HepG2 (cell line): ENCODE measurements around the gene PDCD2L. TPM values are rescaled to one million over a fixed set of nuclear protein-coding genes. Genes with fewer than 3 reads are reported as not detected.

Source experiments
- CHD4 ChIP-seq: fragments of 200-600 bp; sonication (generic); IDR thresholded peaks from 2 replicates; pipeline ENCODE4 v1.7.0; 2017; ENCODE audit warnings: mild to moderate bottlenecking, low read length, borderline replicate concordance
- HNF4G ChIP-seq, 2 experiments: sonication (generic) in 1 of 2; formaldehyde crosslinking in 1 of 2; IDR thresholded peaks; 2 replicates each; pipeline versions ENCODE4 v1.4.0 to v1.6.1; 2011 to 2020; ENCODE audit warnings: borderline replicate concordance in 2 of 2, low read depth in 2 of 2, mild to moderate bottlenecking in 2 of 2, low read length in 1 of 2, missing genetic modification reagents in 1 of 2, moderate library complexity in 1 of 2
- HOXA3 ChIP-seq: sonication (generic); formaldehyde crosslinking; IDR thresholded peaks from 2 replicates; pipeline ENCODE4 v1.5.0; 2020; ENCODE audit warnings: missing genetic modification reagents
- IKZF1 ChIP-seq: fragments of 450-650 bp; IDR thresholded peaks from 2 replicates; pipeline ENCODE4 v1.7.1; 2016
- MXI1 ChIP-seq: IDR thresholded peaks from 3 replicates; pipeline ENCODE4 v1.6.1; 2012; ENCODE audit warnings: low read depth, low read length, inconsistent platforms, borderline replicate concordance
- NFYB ChIP-seq: sonication (generic); formaldehyde crosslinking; IDR thresholded peaks from 2 replicates; pipeline ENCODE4 v1.4.0; 2020; ENCODE audit warnings: missing genetic modification reagents
- PAX8 ChIP-seq: sonication (generic); formaldehyde crosslinking; IDR thresholded peaks from 2 replicates; pipeline ENCODE4 v1.8.0; 2022; ENCODE audit warnings: mild to moderate bottlenecking, missing genetic modification reagents, borderline replicate concordance
- REXO4 ChIP-seq: sonication (generic); formaldehyde crosslinking; IDR thresholded peaks from 2 replicates; pipeline ENCODE4 v1.8.0; 2022; ENCODE audit warnings: missing genetic modification reagents, mild to moderate bottlenecking, borderline replicate concordance
- SATB2 ChIP-seq: sonication (generic); formaldehyde crosslinking; IDR thresholded peaks from 2 replicates; pipeline ENCODE4 v1.5.0; 2020; ENCODE audit warnings: missing genetic modification reagents
- THYN1 ChIP-seq: sonication (generic); formaldehyde crosslinking; IDR thresholded peaks from 2 replicates; pipeline ENCODE4 v1.8.1; 2023; ENCODE audit warnings: low read depth, mild to moderate bottlenecking, moderate library complexity, missing genetic modification reagents, borderline replicate concordance
- ZNF234 ChIP-seq: sonication (generic); formaldehyde crosslinking; conservative IDR thresholded peaks from 2 replicates; pipeline ENCODE4 v1.5.1; 2020; ENCODE audit warnings: mild to moderate bottlenecking, missing genetic modification reagents
- ZNF484 ChIP-seq: sonication (generic); formaldehyde crosslinking; IDR thresholded peaks from 2 replicates; pipeline ENCODE4 v1.5.1; 2020; ENCODE audit warnings: mild to moderate bottlenecking, low read depth, missing genetic modification reagents, borderline replicate concordance
- ZNF644 ChIP-seq: IDR thresholded peaks from 2 replicates; pipeline ENCODE4 v1.6.1; 2016; ENCODE audit warnings: low read depth
- polyA plus RNA-seq, 8 experiments: library from polyadenylated mRNA; depleted of rRNA in 3 of 8; stranded (reverse) in 7 of 8; unstranded in 1 of 8; fragments of >200 nt; fragmentation: Illumina TruSeq in 4 of 8; extraction: Trizol in 4 of 8; gene quantifications; 2 replicates each; pipeline versions ENCODE4 v1.2.1 to v1.2.3, GENCODE V29; 2011 to 2016; ENCODE audit warnings: low read depth in 4 of 8, missing spikeins in 1 of 8, mixed read lengths in 1 of 8; ENCODE audit not compliant: insufficient read depth in 1 of 8
- total RNA-seq, 5 experiments: library from RNA; depleted of rRNA; stranded (reverse); fragments of >200 nt; fragmentation: Illumina TruSeq; extraction: Trizol; gene quantifications; 2 replicates each; pipeline ENCODE4 v1.2.3, GENCODE V29; 2016; ENCODE audit warnings: low read depth in 1 of 5
- TF ChIP-seq, protein P1 (sequence below): sonication (generic); formaldehyde crosslinking; IDR thresholded peaks from 2 replicates; pipeline ENCODE4 v1.8.1; 2023; ENCODE audit warnings: mild to moderate bottlenecking, missing genetic modification reagents
- TF ChIP-seq, protein P2 (sequence below): sonication (generic); formaldehyde crosslinking; IDR thresholded peaks from 2 replicates; pipeline ENCODE4 v1.8.0; 2022; ENCODE audit warnings: missing genetic modification reagents, mild to moderate bottlenecking, borderline replicate concordance
- TF ChIP-seq, protein P3 (sequence below): sonication (generic); formaldehyde crosslinking; IDR thresholded peaks from 2 replicates; pipeline ENCODE4 v1.5.0; 2020; ENCODE audit warnings: mild to moderate bottlenecking, missing genetic modification reagents
- TF ChIP-seq, protein P4 (sequence below): sonication (generic); formaldehyde crosslinking; IDR thresholded peaks from 2 replicates; pipeline ENCODE4 v1.5.0; 2020; ENCODE audit warnings: missing genetic modification reagents
- TF ChIP-seq, protein P5 (sequence below): sonication (generic); formaldehyde crosslinking; IDR thresholded peaks from 2 replicates; pipeline ENCODE4 v1.4.0; 2020; ENCODE audit warnings: missing genetic modification reagents, borderline replicate concordance

PDCD2L gene
- total and polyA plus RNA-seq, 2 of the 13 experiments (the other 11 are each of a cell fraction or from before 2014, with no cell fraction given), result 29.3 to 35.2 TPM

DNA sequence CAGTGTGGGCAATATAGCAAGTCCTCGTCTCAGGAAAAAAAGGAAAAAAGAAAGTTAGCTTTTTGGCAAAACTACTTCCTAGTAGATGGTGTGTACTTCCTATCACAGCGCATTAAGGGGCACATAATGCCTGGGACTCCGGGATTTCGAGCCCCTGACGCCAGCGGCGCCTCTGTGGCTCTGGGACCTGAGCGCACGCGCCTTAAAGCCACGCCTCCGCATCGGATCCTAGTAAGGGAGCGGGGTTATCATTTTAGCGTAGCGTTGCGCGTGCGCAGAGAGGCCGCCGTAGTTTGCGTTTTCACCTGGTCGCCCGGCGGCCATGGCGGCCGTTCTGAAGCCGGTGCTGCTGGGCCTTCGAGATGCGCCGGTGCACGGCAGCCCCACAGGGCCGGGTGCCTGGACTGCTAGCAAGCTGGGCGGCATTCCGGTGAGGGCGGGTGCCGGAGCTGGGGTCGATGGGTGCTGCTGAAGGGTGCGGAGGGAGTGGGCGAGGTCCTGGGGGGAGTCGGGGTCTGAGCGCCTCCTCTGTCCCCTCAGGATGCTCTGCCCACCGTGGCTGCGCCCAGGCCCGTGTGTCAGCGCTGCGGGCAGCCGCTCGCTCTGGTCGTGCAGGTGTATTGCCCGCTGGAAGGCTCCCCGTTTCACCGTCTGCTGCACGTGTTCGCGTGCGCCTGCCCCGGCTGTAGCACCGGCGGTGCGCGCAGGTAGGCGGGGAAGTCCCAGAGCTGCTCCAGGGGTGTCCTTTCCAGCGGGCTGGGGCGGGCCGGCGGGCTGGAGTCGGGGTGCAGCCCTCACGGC, at the start of gene PDCD2L (continued):
- TF ChIP-seq, protein P1, sequence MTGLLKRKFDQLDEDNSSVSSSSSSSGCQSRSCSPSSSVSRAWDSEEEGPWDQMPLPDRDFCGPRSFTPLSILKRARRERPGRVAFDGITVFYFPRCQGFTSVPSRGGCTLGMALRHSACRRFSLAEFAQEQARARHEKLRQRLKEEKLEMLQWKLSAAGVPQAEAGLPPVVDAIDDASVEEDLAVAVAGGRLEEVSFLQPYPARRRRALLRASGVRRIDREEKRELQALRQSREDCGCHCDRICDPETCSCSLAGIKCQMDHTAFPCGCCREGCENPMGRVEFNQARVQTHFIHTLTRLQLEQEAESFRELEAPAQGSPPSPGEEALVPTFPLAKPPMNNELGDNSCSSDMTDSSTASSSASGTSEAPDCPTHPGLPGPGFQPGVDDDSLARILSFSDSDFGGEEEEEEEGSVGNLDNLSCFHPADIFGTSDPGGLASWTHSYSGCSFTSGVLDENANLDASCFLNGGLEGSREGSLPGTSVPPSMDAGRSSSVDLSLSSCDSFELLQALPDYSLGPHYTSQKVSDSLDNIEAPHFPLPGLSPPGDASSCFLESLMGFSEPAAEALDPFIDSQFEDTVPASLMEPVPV (CRISPR knock-in tag), result no peak; the same call in 1 of the 2 replicates
- TF ChIP-seq SATB2, result no peak; the same call in 1 of the 2 replicates
- peak; percentile 81 for TF ChIP-seq HOXA3 (CRISPR knock-in tag)
- TF ChIP-seq PAX8, result 0 out of 2 replicates have a peak, but pooled peaks have one; percentile 40
- TF ChIP-seq, protein P2, sequence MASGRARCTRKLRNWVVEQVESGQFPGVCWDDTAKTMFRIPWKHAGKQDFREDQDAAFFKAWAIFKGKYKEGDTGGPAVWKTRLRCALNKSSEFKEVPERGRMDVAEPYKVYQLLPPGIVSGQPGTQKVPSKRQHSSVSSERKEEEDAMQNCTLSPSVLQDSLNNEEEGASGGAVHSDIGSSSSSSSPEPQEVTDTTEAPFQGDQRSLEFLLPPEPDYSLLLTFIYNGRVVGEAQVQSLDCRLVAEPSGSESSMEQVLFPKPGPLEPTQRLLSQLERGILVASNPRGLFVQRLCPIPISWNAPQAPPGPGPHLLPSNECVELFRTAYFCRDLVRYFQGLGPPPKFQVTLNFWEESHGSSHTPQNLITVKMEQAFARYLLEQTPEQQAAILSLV, result peak; percentile 91; the same call in 1 of the 2 replicates
- TF ChIP-seq, protein P3, sequence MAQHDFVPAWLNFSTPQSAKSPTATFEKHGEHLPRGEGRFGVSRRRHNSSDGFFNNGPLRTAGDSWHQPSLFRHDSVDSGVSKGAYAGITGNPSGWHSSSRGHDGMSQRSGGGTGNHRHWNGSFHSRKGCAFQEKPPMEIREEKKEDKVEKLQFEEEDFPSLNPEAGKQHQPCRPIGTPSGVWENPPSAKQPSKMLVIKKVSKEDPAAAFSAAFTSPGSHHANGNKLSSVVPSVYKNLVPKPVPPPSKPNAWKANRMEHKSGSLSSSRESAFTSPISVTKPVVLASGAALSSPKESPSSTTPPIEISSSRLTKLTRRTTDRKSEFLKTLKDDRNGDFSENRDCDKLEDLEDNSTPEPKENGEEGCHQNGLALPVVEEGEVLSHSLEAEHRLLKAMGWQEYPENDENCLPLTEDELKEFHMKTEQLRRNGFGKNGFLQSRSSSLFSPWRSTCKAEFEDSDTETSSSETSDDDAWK (CRISPR knock-in tag), result no peak
- TF ChIP-seq ZNF644 (CRISPR knock-in tag), result no peak
- peak; percentile 40; the same call in 1 of the 2 replicates for TF ChIP-seq CHD4
- TF ChIP-seq HNF4G (IDR thresholded peaks at IDR 0.05; ENCODE audit: borderline replicate concordance, low read depth, low read length), result no peak
- peak; percentile 28; the same call in 1 of the 2 replicates for TF ChIP-seq HNF4G (CRISPR knock-in tag; IDR thresholded peaks at IDR 0.05; ENCODE audit: borderline replicate concordance, low read depth)
- TF ChIP-seq, protein P4, sequence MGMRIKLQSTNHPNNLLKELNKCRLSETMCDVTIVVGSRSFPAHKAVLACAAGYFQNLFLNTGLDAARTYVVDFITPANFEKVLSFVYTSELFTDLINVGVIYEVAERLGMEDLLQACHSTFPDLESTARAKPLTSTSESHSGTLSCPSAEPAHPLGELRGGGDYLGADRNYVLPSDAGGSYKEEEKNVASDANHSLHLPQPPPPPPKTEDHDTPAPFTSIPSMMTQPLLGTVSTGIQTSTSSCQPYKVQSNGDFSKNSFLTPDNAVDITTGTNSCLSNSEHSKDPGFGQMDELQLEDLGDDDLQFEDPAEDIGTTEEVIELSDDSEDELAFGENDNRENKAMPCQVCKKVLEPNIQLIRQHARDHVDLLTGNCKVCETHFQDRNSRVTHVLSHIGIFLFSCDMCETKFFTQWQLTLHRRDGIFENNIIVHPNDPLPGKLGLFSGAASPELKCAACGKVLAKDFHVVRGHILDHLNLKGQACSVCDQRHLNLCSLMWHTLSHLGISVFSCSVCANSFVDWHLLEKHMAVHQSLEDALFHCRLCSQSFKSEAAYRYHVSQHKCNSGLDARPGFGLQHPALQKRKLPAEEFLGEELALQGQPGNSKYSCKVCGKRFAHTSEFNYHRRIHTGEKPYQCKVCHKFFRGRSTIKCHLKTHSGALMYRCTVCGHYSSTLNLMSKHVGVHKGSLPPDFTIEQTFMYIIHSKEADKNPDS (CRISPR knock-in tag), result 0 out of 2 replicates have a peak, but pooled peaks have one; percentile 67
- no peak for TF ChIP-seq NFYB
- peak; percentile 61; the same call in 2 of the 3 replicates for TF ChIP-seq MXI1
- TF ChIP-seq, protein P5, sequence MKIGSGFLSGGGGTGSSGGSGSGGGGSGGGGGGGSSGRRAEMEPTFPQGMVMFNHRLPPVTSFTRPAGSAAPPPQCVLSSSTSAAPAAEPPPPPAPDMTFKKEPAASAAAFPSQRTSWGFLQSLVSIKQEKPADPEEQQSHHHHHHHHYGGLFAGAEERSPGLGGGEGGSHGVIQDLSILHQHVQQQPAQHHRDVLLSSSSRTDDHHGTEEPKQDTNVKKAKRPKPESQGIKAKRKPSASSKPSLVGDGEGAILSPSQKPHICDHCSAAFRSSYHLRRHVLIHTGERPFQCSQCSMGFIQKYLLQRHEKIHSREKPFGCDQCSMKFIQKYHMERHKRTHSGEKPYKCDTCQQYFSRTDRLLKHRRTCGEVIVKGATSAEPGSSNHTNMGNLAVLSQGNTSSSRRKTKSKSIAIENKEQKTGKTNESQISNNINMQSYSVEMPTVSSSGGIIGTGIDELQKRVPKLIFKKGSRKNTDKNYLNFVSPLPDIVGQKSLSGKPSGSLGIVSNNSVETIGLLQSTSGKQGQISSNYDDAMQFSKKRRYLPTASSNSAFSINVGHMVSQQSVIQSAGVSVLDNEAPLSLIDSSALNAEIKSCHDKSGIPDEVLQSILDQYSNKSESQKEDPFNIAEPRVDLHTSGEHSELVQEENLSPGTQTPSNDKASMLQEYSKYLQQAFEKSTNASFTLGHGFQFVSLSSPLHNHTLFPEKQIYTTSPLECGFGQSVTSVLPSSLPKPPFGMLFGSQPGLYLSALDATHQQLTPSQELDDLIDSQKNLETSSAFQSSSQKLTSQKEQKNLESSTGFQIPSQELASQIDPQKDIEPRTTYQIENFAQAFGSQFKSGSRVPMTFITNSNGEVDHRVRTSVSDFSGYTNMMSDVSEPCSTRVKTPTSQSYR (CRISPR knock-in tag), result no peak
- TF ChIP-seq ZNF234, result no peak
- TF ChIP-seq THYN1 (CRISPR knock-in tag), result no peak
- no peak for TF ChIP-seq IKZF1
- TF ChIP-seq REXO4, result 0 out of 2 replicates have a peak, but pooled peaks have one; percentile 47
- peak; percentile 60; the same call in 1 of the 2 replicates for TF ChIP-seq ZNF484 (CRISPR knock-in tag)
